ENCODE results near the gene C1QL2.

GRCh38 chr2:119112770-119113488, 45.6 kb downstream of the C1QL2 start:
- TF ChIP-seq, protein P1, sequence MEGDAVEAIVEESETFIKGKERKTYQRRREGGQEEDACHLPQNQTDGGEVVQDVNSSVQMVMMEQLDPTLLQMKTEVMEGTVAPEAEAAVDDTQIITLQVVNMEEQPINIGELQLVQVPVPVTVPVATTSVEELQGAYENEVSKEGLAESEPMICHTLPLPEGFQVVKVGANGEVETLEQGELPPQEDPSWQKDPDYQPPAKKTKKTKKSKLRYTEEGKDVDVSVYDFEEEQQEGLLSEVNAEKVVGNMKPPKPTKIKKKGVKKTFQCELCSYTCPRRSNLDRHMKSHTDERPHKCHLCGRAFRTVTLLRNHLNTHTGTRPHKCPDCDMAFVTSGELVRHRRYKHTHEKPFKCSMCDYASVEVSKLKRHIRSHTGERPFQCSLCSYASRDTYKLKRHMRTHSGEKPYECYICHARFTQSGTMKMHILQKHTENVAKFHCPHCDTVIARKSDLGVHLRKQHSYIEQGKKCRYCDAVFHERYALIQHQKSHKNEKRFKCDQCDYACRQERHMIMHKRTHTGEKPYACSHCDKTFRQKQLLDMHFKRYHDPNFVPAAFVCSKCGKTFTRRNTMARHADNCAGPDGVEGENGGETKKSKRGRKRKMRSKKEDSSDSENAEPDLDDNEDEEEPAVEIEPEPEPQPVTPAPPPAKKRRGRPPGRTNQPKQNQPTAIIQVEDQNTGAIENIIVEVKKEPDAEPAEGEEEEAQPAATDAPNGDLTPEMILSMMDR (IDR thresholded peaks at IDR 0.05) = no peak
- no peak for TF ChIP-seq ZFX (IDR thresholded peaks at IDR 0.05; ENCODE audit: borderline replicate concordance)

Measured in 22Rv1 (cell line).